ENCODE data around the gene YKT6. TPM values are rescaled to one million over a fixed set of nuclear protein-coding genes. Genes with fewer than 3 reads are reported as not detected.
A peak's percentile ranks its signal among the peaks of the same experiment; 100 is the strongest.

YKT6 gene
- total RNA-seq, 1 experiment from 2014 or later, result 111 TPM

GRCh38 chr7:44231088-44231487 lies 30.3 kb downstream of the YKT6 start:
- DNase-seq (ENCODE audit: low read depth in 1 of 2, low spot score in 2 of 2), result no peak
- Histone ChIP-seq H3K4me1 (replicated peaks) (no peaks in the 10 kb centered on the region), H3K27me3 (replicated peaks) (no peaks in the 10 kb centered on the region), H3K9me3 (replicated peaks) (no peaks in the 10 kb centered on the region), H3K36me3 (no peaks in the 10 kb centered on the region), H3K27ac (no peak overlapping the region), H3K4me3 (no peak overlapping the region)

- DNase-seq (ENCODE audit: low read depth in 1 of 2, low spot score in 2 of 2), result no peak
- Histone ChIP-seq H3K4me1 (replicated peaks) (no peaks in the 10 kb centered on the region), H3K27me3 (replicated peaks) (no peaks in the 10 kb centered on the region), H3K36me3 (no peaks in the 10 kb centered on the region), H3K9me3 (replicated peaks) (no peaks in the 10 kb centered on the region), H3K27ac (no peak overlapping the region), H3K4me3 (no peak overlapping the region)
These were observed 31.6 kb downstream of the YKT6 start for GRCh38 chr7:44232396-44232795.

GRCh38 chr7:44232901-44233715 lies 32.3 kb downstream of the YKT6 start:
- no peaks in the 10 kb centered on the region for H3K9me3 ChIP-seq (replicated peaks)
- no peak for DNase-seq (ENCODE audit: low read depth in 1 of 2, low spot score in 2 of 2)

DNA sequence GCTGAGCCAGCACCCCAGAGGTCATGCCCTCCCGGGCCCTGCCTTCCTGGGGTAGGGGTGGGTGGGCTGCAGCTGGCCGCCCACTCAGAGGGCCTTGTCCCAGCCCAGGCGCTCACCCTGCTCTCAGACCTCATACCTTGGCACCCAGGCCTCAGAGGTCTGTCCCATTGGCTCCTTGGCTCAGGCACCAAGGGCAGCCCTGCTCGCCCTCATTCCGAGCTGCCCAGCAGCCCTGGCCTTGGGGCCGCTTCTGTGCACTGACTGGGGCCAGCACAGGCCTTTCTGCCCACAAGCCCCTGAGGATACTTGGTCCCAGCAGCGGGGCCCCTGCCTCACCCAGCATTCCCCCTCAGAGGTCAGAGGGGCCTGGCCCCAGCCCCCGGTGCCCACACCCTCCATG lies 34.3 kb downstream of the YKT6 start:
- DNase-seq (ENCODE audit: low read depth in 1 of 2, low spot score in 2 of 2), result no peak
- no peaks in the 10 kb centered on the region for H3K36me3 ChIP-seq
- no peaks in the 10 kb centered on the region for H3K9me3 ChIP-seq (replicated peaks)
- peaks cover 7% of the 10 kb centered on the region; the same call in 1 of the 2 replicates for H3K27me3 ChIP-seq (replicated peaks)
- H3K27ac ChIP-seq, result no peak overlapping the region
- H3K4me1 ChIP-seq (replicated peaks), result no peaks in the 10 kb centered on the region
- no peak overlapping the region for H3K4me3 ChIP-seq

More at GRCh38 chr7:44232901-44233715, 32.3 kb downstream of the YKT6 start:
- no peaks in the 10 kb centered on the region for H3K4me1 ChIP-seq (replicated peaks)
- H3K4me3 ChIP-seq, result no peak overlapping the region
- no peaks in the 10 kb centered on the region for H3K36me3 ChIP-seq
- peaks cover 6% of the 10 kb centered on the region; the same call in 1 of the 2 replicates for H3K27me3 ChIP-seq (replicated peaks)
- H3K27ac ChIP-seq, result no peak overlapping the region

GRCh38 chr7:44235582-44236332 lies 35.0 kb downstream of the YKT6 start:
- no peaks in the 10 kb centered on the region for H3K4me1 ChIP-seq (replicated peaks)
- DNase-seq (ENCODE audit: low read depth in 1 of 2, low spot score in 2 of 2), result no peak
- H3K9me3 ChIP-seq (replicated peaks), result no peaks in the 10 kb centered on the region
- no peak overlapping the region for H3K4me3 ChIP-seq
- H3K27me3 ChIP-seq (replicated peaks), result peaks cover 7% of the 10 kb centered on the region; the same call in 1 of the 2 replicates
- H3K27ac ChIP-seq, result no peak overlapping the region
- H3K36me3 ChIP-seq, result no peaks in the 10 kb centered on the region

DNA sequence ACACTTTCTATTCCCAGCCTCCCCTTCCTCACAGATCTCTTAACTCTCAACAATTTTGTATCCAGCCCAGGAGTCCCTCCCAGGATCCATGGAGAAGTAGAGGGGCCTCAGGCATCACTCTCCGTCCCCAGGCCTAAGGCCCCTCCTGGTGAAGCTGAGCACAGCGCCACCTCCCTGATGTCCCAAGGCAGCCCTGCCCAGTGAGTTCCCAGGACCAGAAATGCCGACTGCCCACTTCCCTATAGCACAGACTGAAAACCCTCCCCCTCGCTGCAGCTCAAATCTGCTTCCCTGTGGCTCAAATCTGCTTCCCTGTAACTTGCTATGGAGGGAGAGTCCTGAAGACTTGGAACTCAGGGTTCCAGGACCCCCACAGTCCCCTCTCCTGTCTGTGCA lies 35.6 kb downstream of the YKT6 start:
- no peaks in the 10 kb centered on the region for H3K9me3 ChIP-seq (replicated peaks)
- no peaks in the 10 kb centered on the region for H3K4me1 ChIP-seq (replicated peaks)
- no peak overlapping the region for H3K4me3 ChIP-seq
- H3K27me3 ChIP-seq (replicated peaks), result peaks cover 7% of the 10 kb centered on the region; the same call in 1 of the 2 replicates
- H3K36me3 ChIP-seq, result no peaks in the 10 kb centered on the region
- DNase-seq (ENCODE audit: low read depth in 1 of 2, low spot score in 2 of 2), result no peak
- no peak overlapping the region for H3K27ac ChIP-seq

GRCh38 chr7:44237696-44238095 lies 36.9 kb downstream of the YKT6 start:
- Histone ChIP-seq H3K4me1 (replicated peaks) (no peaks in the 10 kb centered on the region), H3K27me3 (replicated peaks) (peaks cover 7% of the 10 kb centered on the region; the same call in 1 of the 2 replicates), H3K9me3 (replicated peaks) (no peaks in the 10 kb centered on the region), H3K27ac (no peak overlapping the region), H3K36me3 (no peaks in the 10 kb centered on the region), H3K4me3 (no peak overlapping the region)
- DNase-seq (ENCODE audit: low read depth in 1 of 2, low spot score in 2 of 2), result no peak

DNA sequence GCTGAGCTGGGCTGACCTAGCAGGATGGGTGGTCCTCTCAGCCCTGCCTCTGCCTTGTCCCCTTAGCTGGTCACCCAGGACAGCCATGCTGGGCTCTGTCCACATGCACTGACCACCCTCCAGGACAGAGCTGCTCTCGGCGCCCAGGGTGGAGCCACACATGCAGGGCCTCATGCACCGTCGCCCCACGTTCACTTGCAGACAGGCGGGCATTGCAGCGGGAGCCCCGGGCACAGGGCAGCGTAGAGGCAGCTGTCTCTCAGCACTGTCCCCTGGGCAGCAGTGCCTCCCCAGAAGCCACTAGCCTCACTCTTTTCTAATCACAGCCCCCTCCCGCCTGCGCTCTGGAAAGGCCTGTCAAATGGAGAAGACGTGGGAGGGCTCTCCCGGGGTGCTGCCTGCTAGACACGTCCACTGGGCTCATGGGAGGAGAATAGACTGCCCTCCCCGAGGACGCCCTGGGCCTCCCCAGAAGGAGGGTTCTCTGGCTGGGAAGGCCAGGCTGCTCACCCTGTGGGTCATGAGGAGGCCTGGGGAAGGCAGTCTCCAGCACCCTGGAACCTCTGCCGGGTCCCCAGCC lies 37.4 kb downstream of the YKT6 start:
- DNase-seq (ENCODE audit: low read depth in 1 of 2, low spot score in 2 of 2), result no peak
- no peaks in the 10 kb centered on the region for H3K36me3 ChIP-seq
- no peak overlapping the region for H3K27ac ChIP-seq
- peaks cover 7% of the 10 kb centered on the region; the same call in 1 of the 2 replicates for H3K27me3 ChIP-seq (replicated peaks)
- no peak overlapping the region for H3K4me3 ChIP-seq
- H3K4me1 ChIP-seq (replicated peaks), result no peaks in the 10 kb centered on the region
- H3K9me3 ChIP-seq (replicated peaks), result no peaks in the 10 kb centered on the region

- no peak for DNase-seq (ENCODE audit: low read depth in 1 of 2, low spot score in 2 of 2)
- Histone ChIP-seq H3K27me3 (replicated peaks) (peaks cover 7% of the 10 kb centered on the region; the same call in 1 of the 2 replicates), H3K4me1 (replicated peaks) (no peaks in the 10 kb centered on the region), H3K27ac (no peak overlapping the region), H3K9me3 (replicated peaks) (no peaks in the 10 kb centered on the region), H3K4me3 (no peak overlapping the region), H3K36me3 (no peaks in the 10 kb centered on the region)
These were observed 38.6 kb downstream of the YKT6 start for GRCh38 chr7:44239361-44239760.

DNA sequence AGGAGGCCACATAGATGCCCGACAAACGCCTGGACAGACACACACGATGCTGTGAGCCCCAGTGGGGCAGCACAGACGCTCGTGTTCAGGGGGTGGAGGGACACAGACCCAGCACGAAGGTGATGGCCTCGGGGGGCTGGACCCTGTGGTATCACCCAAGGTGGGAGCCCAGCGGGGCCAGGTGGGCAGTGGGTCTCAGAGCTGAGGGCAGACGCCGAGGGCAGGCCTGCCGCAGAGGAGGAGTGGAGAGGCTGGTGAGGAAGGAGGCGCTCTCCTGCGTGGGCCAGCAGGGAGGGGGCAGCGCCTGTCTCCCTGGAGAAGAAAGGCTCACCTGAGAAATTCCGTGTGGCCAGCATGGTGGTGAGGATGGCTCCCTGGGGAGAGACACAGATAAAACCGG lies 39.6 kb downstream of the YKT6 start:
- no peak overlapping the region for H3K27ac ChIP-seq
- H3K9me3 ChIP-seq (replicated peaks), result no peaks in the 10 kb centered on the region
- H3K27me3 ChIP-seq (replicated peaks), result peaks cover 7% of the 10 kb centered on the region; the same call in 1 of the 2 replicates
- no peak for DNase-seq (ENCODE audit: low read depth in 1 of 2, low spot score in 2 of 2)
- H3K36me3 ChIP-seq, result no peaks in the 10 kb centered on the region
- H3K4me1 ChIP-seq (replicated peaks), result no peaks in the 10 kb centered on the region
- no peak overlapping the region for H3K4me3 ChIP-seq

DNA sequence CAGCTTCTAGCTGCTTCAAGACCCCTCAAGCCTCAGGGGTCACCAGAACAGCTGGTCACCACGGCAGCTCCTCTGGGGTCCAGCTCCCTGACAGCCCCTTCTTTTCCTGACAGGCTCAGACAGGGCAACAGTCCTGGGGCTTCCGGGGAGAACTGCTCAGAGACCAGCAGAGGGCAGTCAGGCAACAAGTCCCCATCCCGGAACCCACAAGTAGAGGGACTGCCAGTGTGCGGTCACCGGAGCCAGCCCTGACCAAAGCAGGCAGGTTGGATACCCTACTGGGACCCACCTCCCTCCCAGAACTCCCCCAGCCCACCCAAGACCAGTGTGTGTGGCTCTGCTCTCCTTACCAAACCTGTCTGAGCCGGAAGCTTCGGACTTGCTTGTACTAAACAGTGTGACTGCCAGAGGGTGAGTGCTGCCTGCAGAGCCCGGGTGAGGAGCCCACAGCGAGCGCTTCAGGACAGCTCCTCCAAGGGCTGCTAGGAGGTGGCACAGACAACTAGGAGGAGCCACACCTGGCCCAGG lies 40.3 kb downstream of the YKT6 start:
- Histone ChIP-seq H3K27me3 (replicated peaks) (peaks cover 7% of the 10 kb centered on the region; the same call in 1 of the 2 replicates), H3K36me3 (no peaks in the 10 kb centered on the region), H3K4me1 (replicated peaks) (no peaks in the 10 kb centered on the region), H3K27ac (no peak overlapping the region), H3K9me3 (replicated peaks) (no peaks in the 10 kb centered on the region), H3K4me3 (no peak overlapping the region)
- DNase-seq (ENCODE audit: low read depth in 1 of 2, low spot score in 2 of 2), result peak; percentile 56 to 78

- Histone ChIP-seq H3K4me3 (no peak overlapping the region), H3K9me3 (replicated peaks) (no peaks in the 10 kb centered on the region), H3K27me3 (replicated peaks) (peaks cover 7% of the 10 kb centered on the region; the same call in 1 of the 2 replicates), H3K27ac (no peak overlapping the region), H3K4me1 (replicated peaks) (no peaks in the 10 kb centered on the region), H3K36me3 (no peaks in the 10 kb centered on the region)
- DNase-seq (ENCODE audit: low read depth in 1 of 2, low spot score in 2 of 2), result no peak
These were observed 41.3 kb downstream of the YKT6 start for GRCh38 chr7:44242091-44242490.

- no peaks in the 10 kb centered on the region for H3K4me1 ChIP-seq (replicated peaks)
- H3K9me3 ChIP-seq (replicated peaks), result no peaks in the 10 kb centered on the region
- H3K36me3 ChIP-seq, result no peaks in the 10 kb centered on the region
- no peak overlapping the region for H3K27ac ChIP-seq
- H3K4me3 ChIP-seq, result no peak overlapping the region
- DNase-seq (ENCODE audit: low read depth in 1 of 2, low spot score in 2 of 2), result no peak
- no peaks in the 10 kb centered on the region for H3K27me3 ChIP-seq (replicated peaks)
These were observed 43.5 kb downstream of the YKT6 start for GRCh38 chr7:44244282-44244681.

Data from SJSA1 (cell line).